ENCODE measurements around the gene ARSI. TPM values are rescaled to one million over a fixed set of nuclear protein-coding genes. Genes with fewer than 3 reads are reported as not detected.

The ARSI gene
- total RNA-seq, 1 donor from 2014 or later, result not detected

- DNase-seq (no peak), ATAC-seq (ENCODE audit: low read depth) (no peak)
- ChIA-PET POLR2A (no interaction called here), CTCF (no interaction called here)
- TF ChIP-seq, protein P1, sequence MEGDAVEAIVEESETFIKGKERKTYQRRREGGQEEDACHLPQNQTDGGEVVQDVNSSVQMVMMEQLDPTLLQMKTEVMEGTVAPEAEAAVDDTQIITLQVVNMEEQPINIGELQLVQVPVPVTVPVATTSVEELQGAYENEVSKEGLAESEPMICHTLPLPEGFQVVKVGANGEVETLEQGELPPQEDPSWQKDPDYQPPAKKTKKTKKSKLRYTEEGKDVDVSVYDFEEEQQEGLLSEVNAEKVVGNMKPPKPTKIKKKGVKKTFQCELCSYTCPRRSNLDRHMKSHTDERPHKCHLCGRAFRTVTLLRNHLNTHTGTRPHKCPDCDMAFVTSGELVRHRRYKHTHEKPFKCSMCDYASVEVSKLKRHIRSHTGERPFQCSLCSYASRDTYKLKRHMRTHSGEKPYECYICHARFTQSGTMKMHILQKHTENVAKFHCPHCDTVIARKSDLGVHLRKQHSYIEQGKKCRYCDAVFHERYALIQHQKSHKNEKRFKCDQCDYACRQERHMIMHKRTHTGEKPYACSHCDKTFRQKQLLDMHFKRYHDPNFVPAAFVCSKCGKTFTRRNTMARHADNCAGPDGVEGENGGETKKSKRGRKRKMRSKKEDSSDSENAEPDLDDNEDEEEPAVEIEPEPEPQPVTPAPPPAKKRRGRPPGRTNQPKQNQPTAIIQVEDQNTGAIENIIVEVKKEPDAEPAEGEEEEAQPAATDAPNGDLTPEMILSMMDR (IDR thresholded peaks at IDR 0.05), result no peak
- H3K36me3 Mint-ChIP-seq (ENCODE audit: low read depth), result no peaks in the 10 kb centered on the region
- H3K27me3 Mint-ChIP-seq, result peaks cover 37% of the 10 kb centered on the region
- no peak overlapping the region for H3K4me3 Mint-ChIP-seq
- H3K27ac Mint-ChIP-seq, result no peak overlapping the region
- peaks cover 2% of the 10 kb centered on the region for H3K4me1 Mint-ChIP-seq
- intact Hi-C loops (cut with micrococcal nuclease), result no loop called here
- H3K9me3 Mint-ChIP-seq, result no peaks in the 10 kb centered on the region
These were observed 2.4 kb upstream of the ARSI start for GRCh38 chr5:150305095-150305494.

GRCh38 chr5:150304481-150305081, 1.9 kb upstream of the ARSI start:
- TF ChIP-seq, protein P1 (IDR thresholded peaks at IDR 0.05), result no peak
- Mint-ChIP-seq H3K4me1 (peaks cover 2% of the 10 kb centered on the region), H3K4me3 (no peak overlapping the region), H3K36me3 (ENCODE audit: low read depth) (no peaks in the 10 kb centered on the region), H3K27ac (no peak overlapping the region), H3K27me3 (peaks cover 42% of the 10 kb centered on the region), H3K9me3 (no peaks in the 10 kb centered on the region)
- POLR2A ChIA-PET, result no interaction called here
- ATAC-seq (ENCODE audit: low read depth) (no peak), DNase-seq (no peak)
- CTCF ChIA-PET, result no interaction called here
- intact Hi-C loops (cut with micrococcal nuclease), result no loop called here

- Mint-ChIP-seq H3K27me3 (peaks cover 39% of the 10 kb centered on the region), H3K4me3 (no peak overlapping the region), H3K27ac (no peak overlapping the region), H3K4me1 (peaks cover 2% of the 10 kb centered on the region), H3K9me3 (no peaks in the 10 kb centered on the region), H3K36me3 (ENCODE audit: low read depth) (no peaks in the 10 kb centered on the region)
- intact Hi-C loops (cut with micrococcal nuclease), result no loop called here
- no peak for DNase-seq
- TF ChIP-seq, protein P1 (IDR thresholded peaks at IDR 0.05), result no peak
- ATAC-seq (ENCODE audit: low read depth), result no peak
- POLR2A ChIA-PET, result no interaction called here
- CTCF ChIA-PET, result no interaction called here
These were observed 1.1 kb upstream of the ARSI start for GRCh38 chr5:150303660-150304386.

GRCh38 chr5:150303070-150303615, 438 bp upstream of the ARSI start:
- Mint-ChIP-seq H3K4me1 (peaks cover 2% of the 10 kb centered on the region), H3K27me3 (peaks cover 38% of the 10 kb centered on the region), H3K36me3 (ENCODE audit: low read depth) (no peaks in the 10 kb centered on the region), H3K9me3 (no peaks in the 10 kb centered on the region), H3K4me3 (no peak overlapping the region), H3K27ac (no peak overlapping the region)
- DNase-seq (no peak), ATAC-seq (ENCODE audit: low read depth) (no peak)
- ChIA-PET CTCF (no interaction called here), POLR2A (no interaction called here)
- intact Hi-C loops (cut with micrococcal nuclease), result no loop called here
- TF ChIP-seq, protein P1 (IDR thresholded peaks at IDR 0.05), result no peak

DNA sequence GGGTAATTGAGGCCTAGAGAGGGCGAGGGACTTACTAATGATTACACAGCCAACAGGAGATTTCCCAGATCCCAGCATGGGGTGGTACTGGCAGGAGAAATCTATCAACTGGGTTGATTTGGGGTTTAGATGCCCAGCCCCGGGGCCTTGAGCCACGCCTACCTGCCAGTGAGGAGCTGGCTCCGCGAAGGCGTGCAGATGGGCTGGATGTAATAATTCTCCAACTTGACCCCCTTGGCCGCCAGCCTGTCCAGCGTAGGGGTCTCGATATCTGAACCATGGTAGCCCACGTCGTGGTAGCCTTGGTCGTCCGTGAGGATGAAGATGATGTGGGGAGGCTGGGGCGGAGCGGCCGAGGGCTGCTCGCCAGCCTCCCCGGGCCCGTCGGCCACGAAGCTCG, 804 bp downstream of the ARSI start:
- H3K4me3 Mint-ChIP-seq, result no peak overlapping the region
- no peak overlapping the region for H3K27ac Mint-ChIP-seq
- TF ChIP-seq, protein P1 (IDR thresholded peaks at IDR 0.05), result no peak
- no peaks in the 10 kb centered on the region for H3K9me3 Mint-ChIP-seq
- intact Hi-C loops (cut with micrococcal nuclease), result no loop called here
- H3K27me3 Mint-ChIP-seq, result peaks cover 36% of the 10 kb centered on the region
- H3K36me3 Mint-ChIP-seq (ENCODE audit: low read depth), result no peaks in the 10 kb centered on the region
- peaks cover 2% of the 10 kb centered on the region for H3K4me1 Mint-ChIP-seq
- POLR2A ChIA-PET, result no interaction called here
- ATAC-seq (ENCODE audit: low read depth), result no peak
- no peak for DNase-seq
- CTCF ChIA-PET, result no interaction called here
